Adrenal gland (tissue), 5 donors: ENCODE data around the gene ERICH2.

Experiments
- CTCF ChIP-seq, 6 experiments: fragments of 450-650 bp in 4 of 6; fragments of 200-600 bp in 2 of 6; sonication (generic) in 1 of 6; IDR thresholded peaks; 1 replicate in 5 of 6; 2 replicates in 1 of 6; pipeline versions ENCODE4 v1.5.1 to v1.8.0; 2016 to 2021; ENCODE audit warnings: antibody characterized with exemption in 6 of 6, mild to moderate bottlenecking in 2 of 6, moderate library complexity in 1 of 6
- POLR2A ChIP-seq, 2 donors: fragments of 450-650 bp; IDR thresholded peaks; one replicate each; pipeline ENCODE4 v1.6.1; 2017; ENCODE audit warnings: antibody characterized with exemption in 2 of 2, mild to moderate bottlenecking in 2 of 2, moderate library complexity in 1 of 2
- donor health status: DM: no; HTN: no; CAD: no.

GRCh38 chr2:170745305-170745704, 24.9 kb upstream of the ERICH2 start:
- TF ChIP-seq CTCF (IDR thresholded peaks at IDR 0.05) = no peak
- TF ChIP-seq POLR2A (IDR thresholded peaks at IDR 0.05) = no peak
